Activated gamma-delta T cell (primary cell): ENCODE measurements around the gene ETNK2.
"Not testable (repeated sequence)": the region's sequence is repeated elsewhere in the genome, so short reads cannot be mapped to it uniquely, and the experiment has no call there.

ENCODE experiments used
- DNase-seq: peaks from one replicate; lab custom pipeline; 2025; lab: John Stamatoyannopoulos, UW

The ETNK2 gene

DNA sequence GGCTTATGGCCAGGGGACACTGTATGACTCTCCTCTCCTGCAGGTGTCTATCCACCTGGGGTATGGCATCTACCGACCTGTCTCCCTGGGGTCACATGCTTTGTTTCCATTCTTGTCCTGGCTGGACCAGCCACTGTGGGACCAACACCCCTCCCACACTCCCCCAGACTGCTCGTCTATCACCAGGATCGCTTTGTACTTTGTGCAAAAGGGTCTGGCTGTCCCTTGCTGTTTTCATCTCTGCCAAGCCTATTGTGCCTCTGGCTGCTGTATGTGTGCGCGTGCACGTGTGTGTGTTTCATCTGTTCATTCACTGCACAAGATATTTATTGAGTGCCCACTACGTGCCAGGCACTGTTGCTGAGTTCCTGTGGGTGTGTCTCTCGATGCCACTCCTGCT, 25.5 kb downstream of the ETNK2 start:
- DNase-seq, result no peak

- DNase-seq, result no peak
Observed at GRCh38 chr1:204125759-204126351, 26.0 kb downstream of the ETNK2 start.

DNA sequence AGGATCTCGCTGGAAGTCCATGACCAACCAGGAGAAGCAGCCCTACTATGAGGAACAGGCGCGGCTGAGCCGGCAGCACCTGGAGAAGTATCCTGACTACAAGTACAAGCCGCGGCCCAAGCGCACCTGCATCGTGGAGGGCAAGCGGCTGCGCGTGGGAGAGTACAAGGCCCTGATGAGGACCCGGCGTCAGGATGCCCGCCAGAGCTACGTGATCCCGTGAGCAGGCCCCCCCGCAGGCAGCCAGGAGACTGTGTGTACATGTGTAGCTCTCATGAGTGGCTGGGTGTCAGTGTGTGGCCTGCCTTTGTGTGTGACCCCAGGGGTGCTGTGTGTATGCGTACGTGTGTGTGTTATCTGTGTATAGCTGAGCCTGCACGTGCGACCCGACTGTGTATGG, 27.2 kb downstream of the ETNK2 start:
- DNase-seq, result no peak

GRCh38 chr1:204123376-204123775, 28.5 kb downstream of the ETNK2 start:
- no peak for DNase-seq

- DNase-seq, result no peak
Observed at GRCh38 chr1:204121840-204122555, 29.8 kb downstream of the ETNK2 start.

- no peak for DNase-seq
Observed at GRCh38 chr1:204116539-204116938, 35.3 kb downstream of the ETNK2 start.

GRCh38 chr1:204115116-204115515, 36.7 kb downstream of the ETNK2 start:
- DNase-seq, result no peak

DNA sequence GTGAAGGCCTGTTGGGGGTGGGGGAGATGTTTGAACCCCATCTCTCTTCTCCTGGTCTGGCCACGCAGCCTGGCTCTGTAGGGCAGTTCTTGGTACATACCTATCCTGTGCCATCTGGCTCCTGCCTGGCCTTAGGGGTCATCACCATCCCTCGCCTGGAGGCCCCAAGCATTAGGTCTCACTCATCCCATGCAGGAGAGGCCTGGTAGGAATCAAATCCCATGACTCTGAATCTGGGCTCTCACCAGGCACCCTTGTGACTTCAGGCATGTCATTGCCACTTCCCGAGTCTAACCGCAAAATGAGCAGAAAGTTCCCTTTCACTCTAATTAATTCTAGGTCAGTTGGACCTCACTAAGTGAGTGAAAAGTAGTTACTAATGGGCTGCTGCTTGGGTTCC, 37.2 kb downstream of the ETNK2 start:
- no peak for DNase-seq

DNA sequence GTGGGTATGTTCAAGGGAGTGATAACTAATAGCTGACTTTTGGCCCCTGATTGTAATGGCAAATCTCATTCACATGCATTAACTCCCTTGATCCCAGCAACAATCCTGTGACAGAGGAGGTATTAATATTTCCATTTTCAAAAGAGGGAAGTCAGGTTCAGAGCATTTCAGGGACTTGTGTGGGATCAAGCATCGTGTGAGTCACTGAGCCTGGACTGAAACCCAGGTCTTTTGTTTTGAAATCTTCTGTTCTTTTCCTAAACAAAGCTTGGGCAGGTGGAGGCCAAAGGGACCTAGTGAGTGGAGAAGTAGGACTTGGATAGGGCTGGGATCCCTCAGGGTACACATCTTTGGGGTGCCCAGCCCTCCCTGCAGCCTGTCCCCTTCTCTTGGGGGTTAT, 37.9 kb downstream of the ETNK2 start:
- no peak for DNase-seq

GRCh38 chr1:204112876-204113730, 38.7 kb downstream of the ETNK2 start:
- no peak for DNase-seq

DNA sequence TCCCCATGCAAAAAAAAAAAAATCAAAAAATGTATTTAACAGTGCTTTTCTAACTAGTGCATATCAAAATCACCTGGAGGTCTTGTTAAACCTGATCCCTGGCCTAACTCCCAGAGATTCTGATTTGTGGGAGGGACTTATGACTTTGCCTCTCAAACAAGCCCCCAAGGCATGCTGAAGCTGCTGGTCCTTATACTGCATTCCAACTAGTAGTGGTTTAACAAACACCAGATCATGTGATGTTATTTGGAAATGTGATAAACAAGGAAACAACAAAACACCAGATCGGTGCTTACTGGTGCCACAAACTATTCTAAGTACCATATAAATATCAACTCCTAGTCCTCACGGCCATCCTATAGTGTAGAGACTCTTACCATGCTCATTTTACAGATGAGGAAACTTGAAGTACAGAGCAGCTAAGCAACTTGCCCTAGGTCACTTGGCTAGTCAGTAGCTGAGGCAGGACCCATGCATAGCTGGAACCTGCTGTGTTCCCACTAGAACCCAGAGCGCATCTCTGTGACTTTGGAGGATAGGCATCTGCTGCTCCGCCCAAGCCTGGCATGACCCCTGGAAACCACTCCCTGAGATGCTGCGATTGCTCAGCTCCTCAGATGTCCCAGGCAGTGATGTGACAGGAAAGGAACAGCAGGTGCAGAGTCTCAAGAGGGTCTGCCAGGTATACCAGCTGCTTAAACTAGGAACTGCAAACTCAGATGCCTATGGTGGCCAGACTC, 40.8 kb downstream of the ETNK2 start:
- no peak for DNase-seq

- DNase-seq, result no peak
Observed at GRCh38 chr1:204108312-204109141, 43.3 kb downstream of the ETNK2 start.

DNA sequence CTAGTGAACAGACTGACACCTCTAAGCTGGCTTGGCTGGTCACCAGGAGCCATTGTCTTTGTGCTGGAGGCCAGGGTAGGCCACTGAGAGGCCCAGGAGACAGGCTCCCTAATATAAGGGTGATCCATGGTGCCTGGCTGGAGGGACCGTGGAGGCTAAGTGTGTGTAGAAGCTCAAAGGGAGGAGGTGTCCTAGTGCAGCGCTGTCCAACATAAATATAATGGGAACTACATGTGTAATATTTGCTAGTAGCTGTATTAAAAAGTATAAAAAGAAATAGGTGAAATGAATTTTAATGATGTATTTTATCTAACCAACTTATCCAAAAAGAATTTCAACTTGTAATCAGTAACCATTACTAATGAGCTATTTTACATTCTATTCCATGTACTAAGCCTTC, 44.0 kb downstream of the ETNK2 start:
- no peak for DNase-seq

DNA sequence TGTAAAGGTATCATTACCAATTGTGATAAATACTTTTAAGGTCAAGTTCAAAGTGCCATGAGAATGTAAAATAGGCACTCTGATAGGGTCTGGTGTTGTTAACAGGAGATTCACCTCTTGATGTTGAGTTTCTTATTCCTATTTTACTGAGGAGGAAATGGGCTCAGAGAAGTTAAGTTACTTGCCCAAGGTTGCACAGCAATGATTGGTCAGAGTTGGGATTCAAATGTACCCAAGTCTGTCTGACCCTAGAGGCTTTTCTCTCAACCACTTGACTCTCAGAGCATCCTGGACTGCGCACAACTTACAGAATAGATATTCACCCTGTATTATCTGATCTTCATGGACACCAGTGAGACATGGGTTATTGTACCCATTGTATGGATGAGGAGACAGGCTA, 45.0 kb downstream of the ETNK2 start:
- no peak for DNase-seq

DNA sequence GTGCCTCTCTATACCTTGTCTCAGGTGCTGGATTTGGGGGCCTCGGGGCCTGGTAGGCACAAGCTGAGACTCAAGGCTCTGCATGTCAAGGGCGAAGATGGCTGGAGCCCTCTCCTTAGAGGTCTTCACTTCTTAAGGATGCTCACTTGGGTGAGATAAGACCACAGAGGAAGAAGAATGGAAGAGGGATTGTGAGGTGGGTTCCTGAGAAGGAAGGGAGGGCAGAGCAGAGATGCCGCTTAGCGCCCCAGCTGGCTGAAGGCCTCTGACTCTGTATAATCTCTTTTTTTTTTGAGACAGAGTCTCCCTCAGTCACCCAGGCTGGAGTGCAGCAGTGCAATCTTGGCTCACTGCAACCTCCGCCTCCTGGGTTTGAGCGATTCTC, 46.7 kb downstream of the ETNK2 start:
- DNase-seq, result no peak

- DNase-seq, result no peak
Observed at GRCh38 chr1:204104331-204105130, 47.3 kb downstream of the ETNK2 start.

DNA sequence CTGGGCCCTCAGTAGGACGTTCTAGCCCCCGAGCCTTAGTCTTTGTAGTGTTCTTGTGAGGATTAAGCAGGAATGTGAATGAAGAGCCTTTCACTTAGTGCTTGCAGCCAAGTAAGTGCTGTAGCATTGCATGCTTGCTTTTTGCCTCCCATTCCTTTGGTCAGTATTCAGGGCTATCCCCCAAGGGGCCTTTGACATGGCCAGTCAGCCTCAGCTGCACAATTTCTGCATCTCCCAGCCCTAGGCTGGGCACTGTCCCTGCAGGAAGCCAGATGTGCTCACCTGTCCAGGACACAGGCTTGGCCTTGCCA, 48.5 kb downstream of the ETNK2 start:
- DNase-seq, result no peak

DNA sequence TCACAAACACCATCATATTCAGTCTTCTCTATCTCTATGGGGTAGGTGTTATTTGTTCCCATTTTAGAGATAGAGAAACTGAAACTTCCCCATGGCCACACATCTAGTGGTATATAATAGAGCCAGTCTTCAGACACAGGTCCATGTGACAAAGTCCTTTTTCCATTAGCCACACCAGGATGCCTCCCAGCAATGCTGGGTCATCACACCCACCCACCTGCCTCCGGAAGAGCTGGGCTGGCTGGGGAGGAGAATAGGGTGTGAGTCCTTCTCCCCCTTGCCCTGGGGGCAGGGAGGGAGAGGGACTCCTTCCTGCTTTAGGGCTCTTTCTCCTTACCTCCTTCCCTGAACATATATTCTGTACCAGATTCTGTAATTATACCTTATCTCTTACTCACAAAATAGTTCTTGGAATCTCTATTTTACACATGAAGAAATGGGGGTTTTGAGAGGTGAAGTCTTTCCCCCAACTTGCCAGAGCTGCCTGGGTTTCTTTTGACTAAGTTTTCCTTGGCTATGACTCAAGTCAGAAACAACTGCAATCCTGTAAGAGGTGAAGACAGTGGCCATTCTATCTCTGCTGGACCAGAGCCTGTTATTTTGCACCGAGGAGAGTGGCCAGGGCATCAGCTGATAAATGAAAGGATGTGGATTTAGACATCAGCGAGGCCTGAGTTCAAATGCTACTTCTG, 49.0 kb downstream of the ETNK2 start:
- DNase-seq, result no peak

DNA sequence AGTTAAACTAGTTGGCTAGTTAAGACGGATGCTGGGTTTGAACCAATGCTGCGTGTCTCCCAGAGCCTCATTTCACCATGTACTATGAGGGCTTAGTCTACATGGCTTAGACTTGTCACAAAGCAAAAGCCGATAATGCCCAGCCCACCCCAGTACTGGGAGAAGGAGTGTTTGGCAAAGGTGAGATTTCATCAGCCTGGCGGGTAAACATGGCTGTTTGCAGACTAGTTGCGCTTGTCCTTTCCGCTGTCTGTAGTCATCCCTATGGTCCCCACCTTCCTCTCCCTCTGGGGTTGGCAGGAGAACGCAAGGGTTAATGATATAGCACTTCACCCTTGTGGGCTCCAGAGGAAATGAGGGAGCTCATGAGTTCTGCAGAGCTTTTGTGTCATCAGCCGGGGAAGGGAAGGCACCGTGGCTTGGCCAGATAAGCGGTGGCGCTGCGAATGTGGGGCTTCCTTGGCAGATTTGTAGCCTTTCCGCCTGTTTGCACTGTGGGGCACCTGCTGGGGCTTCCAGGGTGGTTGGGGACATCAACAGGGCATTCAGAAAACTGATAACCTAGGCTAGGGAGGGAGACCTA, 49.7 kb downstream of the ETNK2 start:
- no peak for DNase-seq

DNA sequence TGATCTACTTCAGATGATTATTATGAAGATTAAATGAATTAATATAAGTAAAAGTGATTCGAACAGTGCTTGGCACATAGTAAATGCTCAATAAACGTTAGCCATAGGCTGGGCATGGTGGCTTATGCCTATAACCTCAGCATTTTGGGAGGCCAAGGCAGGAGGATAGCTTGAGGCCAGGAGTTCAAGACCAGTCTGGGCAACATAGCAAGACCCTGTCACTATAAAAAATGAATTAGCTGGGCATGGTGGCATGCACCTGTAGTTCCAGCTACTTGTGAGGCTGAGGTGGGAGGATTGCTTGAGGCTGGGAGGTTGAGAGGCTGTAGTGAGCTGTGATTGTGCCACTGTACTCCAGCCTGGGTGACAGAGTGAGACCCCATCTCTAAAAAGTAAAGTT, 52.1 kb downstream of the ETNK2 start:
- DNase-seq, result not testable (repeated sequence)
